Keratinocyte (primary cell): ENCODE results near the gene MPP4. TPM values are rescaled to one million over a fixed set of nuclear protein-coding genes. Genes with fewer than 3 reads are reported as not detected.

Experiments
- DNase-seq: peaks from one replicate; pipeline ENCODE4 v3.0.0-alpha.2; 2011; ENCODE audit warnings: low read depth, missing footprints, low spot score
- FAIRE-seq: peaks from 2 replicates; lab custom pipeline; 2011; peaks lifted over from hg19 to GRCh38; lab: Jason Lieb, UNC
- H2AFZ ChIP-seq: 2 replicates; pipeline ENCODE4 v1.6.0; 2012; ENCODE audit warnings: low read length, control low read depth, inconsistent platforms; ENCODE audit not compliant: control insufficient read depth
- H3K27ac ChIP-seq: 2 replicates; pipeline ENCODE4 v1.5.1; 2011; ENCODE audit warnings: low read length; ENCODE audit not compliant: control insufficient read depth, insufficient read depth
- H3K27me3 ChIP-seq: 3 replicates; pipeline ENCODE4 v1.6.0; 2011; ENCODE audit warnings: low read length; ENCODE audit not compliant: control insufficient read depth, insufficient read depth; ENCODE audit errors: extremely low read depth
- H3K36me3 ChIP-seq, 2 experiments: 2 replicates in 1 of 2; 3 replicates in 1 of 2; pipeline ENCODE4 v1.5.1; 2011; ENCODE audit warnings: low read length in 2 of 2, mild to moderate bottlenecking in 1 of 2; ENCODE audit not compliant: control insufficient read depth in 2 of 2, insufficient read depth in 2 of 2; ENCODE audit errors: extremely low read depth in 1 of 2
- H3K4me1 ChIP-seq: 3 replicates; pipeline ENCODE4 v1.5.1; 2011; ENCODE audit warnings: low read length; ENCODE audit not compliant: control insufficient read depth, insufficient read depth; ENCODE audit errors: extremely low read depth
- H3K4me2 ChIP-seq: 3 replicates; pipeline ENCODE4 v1.6.0; 2011; ENCODE audit warnings: low read depth, low read length; ENCODE audit not compliant: control insufficient read depth, insufficient read depth; ENCODE audit errors: extremely low read depth
- H3K4me3 ChIP-seq, 3 experiments: fragments of 200-600 bp in 1 of 3; sonication (generic) in 1 of 3; 2 replicates in 2 of 3; 3 replicates in 1 of 3; pipeline ENCODE4 v1.5.1; 2011 to 2016; ENCODE audit warnings: low read length in 3 of 3, mild to moderate bottlenecking in 3 of 3, control low read depth in 2 of 3, inconsistent platforms in 1 of 3, low read depth in 1 of 3, mixed read lengths in 1 of 3, mixed run types in 1 of 3, moderate library complexity in 1 of 3; ENCODE audit not compliant: control insufficient read depth in 2 of 3, insufficient read depth in 2 of 3; ENCODE audit errors: extremely low read depth in 1 of 3
- H3K79me2 ChIP-seq: 2 replicates; pipeline ENCODE4 v1.6.0; 2012; ENCODE audit warnings: low read length; ENCODE audit not compliant: control insufficient read depth, insufficient read depth
- H3K9ac ChIP-seq: 3 replicates; pipeline ENCODE4 v1.6.0; 2011; ENCODE audit warnings: low read length; ENCODE audit not compliant: control insufficient read depth, insufficient read depth; ENCODE audit errors: extremely low read depth
- H3K9me1 ChIP-seq: 3 replicates; pipeline ENCODE4 v1.6.0; 2011; ENCODE audit warnings: low read length; ENCODE audit not compliant: control insufficient read depth, insufficient read depth; ENCODE audit errors: extremely low read depth
- H3K9me3 ChIP-seq: 2 replicates; pipeline ENCODE4 v1.5.1; 2012; ENCODE audit warnings: low read depth, low read length; ENCODE audit not compliant: control insufficient read depth
- H4K20me1 ChIP-seq: 3 replicates; pipeline ENCODE4 v1.6.0; 2011; ENCODE audit warnings: low read length; ENCODE audit not compliant: control insufficient read depth, insufficient read depth; ENCODE audit errors: extremely low read depth
- CTCF ChIP-seq, 3 experiments: IDR thresholded peaks in 1 of 3; conservative IDR thresholded peaks in 1 of 3; optimal IDR thresholded peaks in 1 of 3; 2 replicates in 2 of 3; 3 replicates in 1 of 3; pipeline versions ENCODE3 to v1.5.1; 2011; ENCODE audit warnings: low read length in 3 of 3, mild to moderate bottlenecking in 3 of 3, moderate library complexity in 2 of 3, control low read depth in 1 of 3, inconsistent platforms in 1 of 3; ENCODE audit not compliant: insufficient read depth in 2 of 3; ENCODE audit errors: extremely low read depth in 1 of 3
- EZH2 ChIP-seq: IDR thresholded peaks from one replicate; pipeline ENCODE4 v1.6.1; 2012; ENCODE audit warnings: inconsistent platforms, mild to moderate bottlenecking, low read length, moderate library complexity
- dilution Hi-C: fragments of 300-500 bp; cut with MboI; formaldehyde crosslinking; loops from one replicate; pipeline ENCODE4 v1.7.0; 2020; ENCODE audit warnings: low sequenced_read_pairs; ENCODE audit not compliant: extremely low pct_ligation_motif_present
- polyA plus RNA-seq, 5 experiments: library from polyadenylated mRNA; depleted of rRNA in 3 of 5; stranded (reverse) in 3 of 5; stranded (forward) in 1 of 5; unstranded in 1 of 5; fragments of >200 nt; gene quantifications; 1 replicate in 1 of 5; 2 replicates in 3 of 5; 3 replicates in 1 of 5; pipeline versions ENCODE4 v1.2.1 to v1.2.3, GENCODE V29; 2011 to 2012; ENCODE audit warnings: missing spikeins in 2 of 5, low read depth in 1 of 5, low replicate concordance in 1 of 5

Gene MPP4
- polyA plus RNA-seq, 1 donor (not counting 4 experiments of a cell fraction or from before 2014, with no cell fraction given) = 0.42 TPM

GRCh38 chr2:201628545-201628944 lies 69.9 kb downstream of the MPP4 start:
- H3K4me3 ChIP-seq = no peak overlapping the region
- H3K27me3 ChIP-seq = no peaks in the 10 kb centered on the region
- no peaks in the 10 kb centered on the region for H3K9me1 ChIP-seq
- TF ChIP-seq CTCF (optimal IDR thresholded peaks at IDR 0.05 in 1 of 3, IDR thresholded peaks at IDR 0.05 in 1 of 3, conservative IDR thresholded peaks at IDR 0.05 in 1 of 3; ENCODE audit: extremely low read depth in 1 of 3, insufficient read depth in 2 of 3, low read length in 3 of 3) (no peak), EZH2 (no peak)
- H3K27ac ChIP-seq = no peak overlapping the region
- no peaks in the 10 kb centered on the region for H3K4me1 ChIP-seq
- no peaks in the 10 kb centered on the region for H3K9me3 ChIP-seq
- DNase-seq = no peak
- H2AFZ ChIP-seq = no peak overlapping the region
- FAIRE-seq = no peak
- H3K36me3 ChIP-seq = peaks cover 9 to 17% of the 10 kb centered on the region in 2 experiments
- no peak overlapping the region for H3K4me2 ChIP-seq
- no peaks in the 10 kb centered on the region for H4K20me1 ChIP-seq
- no peaks in the 10 kb centered on the region for H3K79me2 ChIP-seq
- H3K9ac ChIP-seq = no peak overlapping the region
- dilution Hi-C loops = no loop called here

GRCh38 chr2:201622306-201622970 lies 76.0 kb downstream of the MPP4 start:
- H2AFZ ChIP-seq = no peak overlapping the region
- no peak for FAIRE-seq
- DNase-seq = no peak
- H3K79me2 ChIP-seq = no peaks in the 10 kb centered on the region
- no peak overlapping the region for H3K27ac ChIP-seq
- no peaks in the 10 kb centered on the region for H3K4me1 ChIP-seq
- H3K9me3 ChIP-seq = no peaks in the 10 kb centered on the region
- no peak overlapping the region for H3K9ac ChIP-seq
- H3K4me3 ChIP-seq = no peak overlapping the region
- no peaks in the 10 kb centered on the region for H3K9me1 ChIP-seq
- dilution Hi-C loops = no loop called here
- no peaks in the 10 kb centered on the region for H3K27me3 ChIP-seq
- no peaks in the 10 kb centered on the region for H4K20me1 ChIP-seq
- H3K36me3 ChIP-seq = peaks cover 2 to 15% of the 10 kb centered on the region in 2 experiments
- H3K4me2 ChIP-seq = no peak overlapping the region
- TF ChIP-seq CTCF (optimal IDR thresholded peaks at IDR 0.05 in 1 of 3, IDR thresholded peaks at IDR 0.05 in 1 of 3, conservative IDR thresholded peaks at IDR 0.05 in 1 of 3; ENCODE audit: extremely low read depth in 1 of 3, insufficient read depth in 2 of 3, low read length in 3 of 3) (no peak), EZH2 (no peak)
